Measurements from ENCODE around the gene RAET1E. TPM values are rescaled to one million over a fixed set of nuclear protein-coding genes. Genes with fewer than 3 reads are reported as not detected.

Gene RAET1E
- total RNA-seq, 1 donor from 2014 or later = under 0.01 TPM

DNA sequence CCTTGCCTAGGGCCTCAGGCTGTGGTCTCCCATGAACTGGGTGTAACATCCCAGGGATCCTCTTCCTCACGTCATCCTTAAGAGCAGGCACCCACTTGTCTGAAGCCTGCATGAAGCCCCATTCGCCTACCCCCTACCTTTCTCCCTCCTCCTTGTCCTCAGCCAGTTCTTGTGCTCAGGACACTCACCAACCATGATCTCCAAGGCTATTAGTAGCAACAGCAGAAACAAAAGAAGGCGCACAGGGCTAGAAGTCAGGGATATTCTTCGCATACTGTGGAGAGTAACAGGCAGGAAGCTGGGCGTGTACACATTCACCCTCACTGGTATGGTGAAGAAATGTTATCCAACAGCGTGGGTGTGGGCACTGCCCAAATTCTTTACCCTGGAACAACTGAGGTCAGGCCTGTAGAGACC lies 7.3 kb downstream of the RAET1E start:
- DNase-seq (ENCODE audit: low read depth, low spot score) = no peak

DNA sequence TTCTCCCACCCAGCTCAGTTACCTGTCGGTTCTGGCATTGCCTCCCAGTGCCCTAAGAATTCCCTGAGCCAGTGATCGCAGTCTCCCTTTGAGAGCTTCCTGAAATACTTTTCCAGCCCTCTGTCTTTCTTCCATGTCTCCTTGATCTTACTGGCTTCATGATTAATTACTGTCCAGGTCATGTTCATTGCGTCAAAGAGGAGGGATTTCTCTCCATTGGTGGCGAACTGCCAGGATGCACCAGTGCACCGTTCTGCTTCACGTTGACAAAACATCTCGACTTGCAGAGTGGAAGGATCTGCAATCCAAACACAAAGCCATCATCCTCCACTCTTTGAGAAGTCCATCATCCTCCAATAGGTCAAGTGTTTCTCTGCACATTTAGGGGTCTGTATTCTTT lies 8.6 kb downstream of the RAET1E start:
- no peak for DNase-seq (ENCODE audit: low read depth, low spot score)

DNA sequence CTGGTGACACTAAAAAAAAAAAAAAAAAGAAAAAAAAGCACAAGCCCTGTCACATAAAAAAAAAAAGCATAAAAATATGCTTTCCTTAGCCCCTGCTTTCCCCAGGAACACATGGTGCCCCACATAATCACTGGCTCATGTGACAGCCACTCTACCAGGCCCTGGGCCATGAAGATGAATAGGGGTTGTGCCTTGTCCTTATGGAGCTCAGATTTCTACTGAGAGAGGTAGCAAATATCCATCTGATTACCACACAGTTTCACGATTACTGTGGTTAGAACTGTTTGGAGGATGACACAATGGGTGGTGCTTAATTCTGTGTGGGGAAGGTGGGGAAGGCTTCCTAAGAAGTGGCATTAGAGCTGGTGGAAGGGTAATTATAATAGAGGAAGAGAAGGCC lies 9.3 kb downstream of the RAET1E start:
- no peak for DNase-seq (ENCODE audit: low read depth, low spot score)

DNA sequence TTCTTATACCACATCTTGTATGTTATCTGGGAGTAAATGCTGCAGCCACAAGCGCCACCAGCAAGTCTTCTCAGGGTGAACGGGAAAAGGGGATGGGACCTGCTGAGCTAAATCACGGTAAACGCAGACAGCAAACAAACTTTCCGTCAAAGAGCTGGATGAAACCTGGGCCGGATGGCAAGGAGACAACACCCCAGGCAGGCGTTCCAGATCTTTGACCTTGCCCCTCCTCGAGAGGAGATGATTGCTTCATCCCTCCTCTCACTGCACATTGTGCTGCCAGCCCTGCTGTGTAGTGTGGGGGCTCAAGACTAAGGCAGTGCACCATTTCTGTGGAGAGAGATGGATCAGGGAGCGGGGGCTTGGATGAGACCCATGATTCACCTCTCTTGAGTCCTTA lies 9.8 kb downstream of the RAET1E start:
- no peak for DNase-seq (ENCODE audit: low read depth, low spot score)

DNA sequence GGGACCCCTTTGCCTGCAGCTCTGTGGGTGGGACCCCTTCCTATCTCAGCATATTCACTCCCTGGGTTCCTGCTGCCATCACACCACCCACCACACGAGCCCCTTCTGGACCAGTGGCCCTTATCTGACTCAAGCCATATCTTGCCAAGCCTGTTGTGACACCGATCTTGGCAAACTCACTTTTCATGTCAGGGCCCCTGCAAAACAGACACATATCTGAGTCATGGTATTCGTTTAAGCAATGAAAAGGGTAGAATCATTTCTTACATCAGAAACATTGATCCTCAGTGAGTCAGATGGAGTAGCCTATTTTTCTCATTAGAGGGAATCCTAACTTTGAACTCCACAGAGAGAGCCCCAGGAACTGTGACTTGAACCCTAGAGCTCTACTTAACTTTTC lies 10.6 kb downstream of the RAET1E start:
- no peak for DNase-seq (ENCODE audit: low read depth, low spot score)

DNA sequence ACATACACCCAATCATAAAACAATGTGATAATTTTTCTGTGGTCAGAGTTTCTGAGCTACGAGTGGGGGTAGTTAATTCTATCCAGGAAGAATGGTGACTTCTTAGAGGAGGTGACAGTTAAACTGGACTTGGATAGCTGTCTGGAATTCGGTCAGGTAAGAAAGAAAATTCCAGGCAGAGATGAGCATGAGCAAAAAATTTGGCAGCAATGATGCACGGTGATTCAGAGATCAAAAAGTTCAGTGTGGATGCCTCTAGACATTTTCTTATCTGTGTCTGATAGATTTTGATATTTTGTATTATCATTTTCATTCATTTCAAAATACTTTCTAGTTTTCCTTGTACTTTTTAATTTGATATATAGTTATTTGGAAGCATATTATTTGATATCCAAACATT lies 12.0 kb downstream of the RAET1E start:
- DNase-seq (ENCODE audit: low read depth, low spot score) = no peak

DNA sequence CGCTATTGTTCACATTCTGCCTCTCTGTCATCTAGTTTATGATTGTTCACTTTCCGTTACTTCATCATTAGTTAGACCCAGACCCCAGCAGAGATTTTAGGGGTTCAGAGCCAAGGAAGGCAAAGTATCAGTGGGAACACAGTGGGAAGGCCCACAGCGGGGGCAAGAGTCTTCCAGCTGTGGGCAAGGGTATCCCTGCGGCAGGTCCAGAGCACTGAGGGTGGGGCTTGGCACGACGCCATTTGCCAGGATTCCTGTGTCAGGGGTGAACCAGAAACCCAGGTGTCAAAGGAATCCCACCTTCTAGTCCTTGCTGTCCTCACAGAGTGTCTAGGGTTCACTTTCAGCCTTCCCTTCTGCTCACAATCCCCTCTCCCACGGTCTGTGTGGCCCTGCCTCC lies 13.3 kb downstream of the RAET1E start:
- no peak for DNase-seq (ENCODE audit: low read depth, low spot score)

DNA sequence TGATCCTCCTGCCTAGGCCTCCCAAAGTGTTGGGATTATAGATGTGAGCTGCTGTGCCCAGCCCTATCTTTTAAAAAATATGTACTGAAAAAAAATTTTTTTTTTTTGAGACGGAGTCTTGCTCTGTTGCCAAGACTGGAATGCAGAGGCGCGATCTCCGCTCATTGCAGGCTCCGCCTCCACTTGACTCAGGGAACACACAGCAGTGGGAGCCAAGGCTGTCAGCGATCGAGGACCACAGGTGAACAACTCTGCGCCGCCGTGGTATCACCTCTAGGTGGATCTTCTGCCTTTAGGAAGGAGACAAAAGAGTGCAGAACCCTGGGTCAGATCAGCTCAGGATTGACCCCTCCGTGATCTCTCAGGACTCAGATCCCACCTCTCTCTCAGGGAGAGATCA lies 13.7 kb downstream of the RAET1E start:
- no peak for DNase-seq (ENCODE audit: low read depth, low spot score)

DNA sequence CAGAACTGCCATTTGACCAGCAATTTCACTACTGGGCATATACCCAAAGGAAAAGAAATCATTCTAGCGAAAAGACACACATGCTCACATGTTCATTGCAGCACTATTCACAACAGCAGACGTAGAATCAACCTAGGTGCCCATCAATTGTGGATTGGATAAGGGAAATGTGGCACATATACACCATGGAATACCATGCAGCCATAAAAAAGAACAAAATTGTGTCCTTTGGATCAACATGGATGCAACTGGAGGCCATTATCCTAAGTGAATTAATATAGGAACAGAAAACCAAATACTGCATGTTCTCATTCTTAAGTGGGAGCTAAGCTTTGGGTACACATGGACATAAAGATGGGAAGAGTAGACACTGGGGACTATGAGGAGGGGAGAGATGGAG lies 16.1 kb downstream of the RAET1E start:
- DNase-seq (ENCODE audit: low read depth, low spot score) = no peak

DNA sequence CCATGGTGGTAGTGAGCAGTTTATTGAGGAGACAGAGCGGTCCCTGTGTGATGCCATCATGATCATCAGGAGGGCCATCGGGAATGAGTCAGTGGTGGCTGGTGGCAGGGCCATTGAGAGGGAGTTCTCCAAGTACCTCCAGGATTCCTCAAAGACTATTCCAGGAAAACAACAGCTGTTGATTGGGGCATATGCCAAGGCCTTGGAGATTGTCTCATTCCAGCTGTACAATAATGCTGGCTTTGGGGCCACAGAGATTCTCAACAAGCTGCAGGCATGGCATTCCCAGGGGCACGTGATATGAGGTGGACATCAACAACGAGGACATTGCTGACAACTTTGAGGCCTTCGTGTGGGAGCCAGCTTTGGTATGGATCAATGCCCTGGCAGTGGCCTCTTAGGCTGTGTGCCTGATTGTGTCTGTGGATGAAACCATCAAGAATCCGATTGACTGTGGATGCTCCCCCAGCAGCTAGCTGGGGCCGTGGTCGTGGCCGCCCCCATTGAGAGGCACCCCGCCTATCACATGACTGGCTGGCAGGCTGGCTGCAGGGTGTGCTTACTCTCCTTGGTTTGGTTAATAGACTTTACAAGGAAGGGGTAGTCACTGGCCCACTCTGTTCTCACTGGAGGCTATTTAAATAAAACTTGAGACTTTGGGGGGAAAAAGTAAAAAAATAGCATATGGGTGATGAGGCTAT lies 16.7 kb downstream of the RAET1E start:
- no peak for DNase-seq (ENCODE audit: low read depth, low spot score)

DNA sequence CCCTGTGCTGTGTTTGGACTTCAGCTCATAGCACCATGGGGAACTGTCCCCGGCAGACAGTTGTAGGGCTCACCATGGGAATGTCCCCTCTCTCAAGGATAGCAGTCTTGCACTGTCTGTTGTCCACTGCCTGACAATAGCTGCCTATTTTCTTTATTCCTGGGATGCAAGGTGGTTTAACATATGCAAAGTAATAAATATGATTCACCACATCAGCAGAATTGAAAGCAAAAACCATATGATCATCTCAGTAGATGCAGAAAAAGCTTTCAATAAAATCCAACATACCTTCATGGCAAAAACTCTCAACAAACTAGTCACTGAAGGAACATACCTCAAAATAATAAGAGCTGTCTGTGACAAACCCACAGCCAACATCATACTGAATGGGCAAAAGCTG lies 20.3 kb downstream of the RAET1E start:
- DNase-seq (ENCODE audit: low read depth, low spot score) = no peak

DNA sequence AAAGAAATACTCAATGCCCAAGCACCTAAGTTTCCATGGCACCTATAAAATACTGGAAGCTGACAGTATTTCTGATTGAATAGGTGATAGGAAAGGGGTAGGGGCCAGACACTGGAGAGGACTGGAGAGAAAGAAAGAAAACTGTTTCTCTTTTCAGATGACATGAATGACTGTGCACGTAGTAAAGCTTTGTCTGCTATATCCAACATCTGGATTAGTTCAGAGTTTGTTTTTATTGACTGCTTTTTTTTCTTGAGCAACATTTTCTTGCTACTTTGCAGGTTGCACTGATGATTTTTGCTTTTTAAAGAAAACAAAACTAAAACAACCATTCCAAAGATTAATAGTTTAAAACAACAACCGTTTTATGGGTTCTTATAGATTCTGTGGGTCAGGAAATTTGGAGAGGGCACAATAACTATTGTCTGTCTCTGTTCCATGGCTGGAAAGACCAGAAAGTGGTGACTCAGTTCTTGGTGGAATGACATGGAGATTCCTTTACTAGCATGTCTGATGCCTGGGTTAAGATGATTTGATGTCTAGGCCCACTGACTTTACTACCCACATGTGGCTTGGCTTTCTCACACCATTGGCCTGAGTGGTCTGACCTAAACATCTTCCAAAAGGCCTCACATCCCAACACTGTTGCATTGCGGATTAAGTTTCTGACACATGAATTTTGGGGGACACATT lies 21.5 kb downstream of the RAET1E start:
- no peak for DNase-seq (ENCODE audit: low read depth, low spot score)

DNA sequence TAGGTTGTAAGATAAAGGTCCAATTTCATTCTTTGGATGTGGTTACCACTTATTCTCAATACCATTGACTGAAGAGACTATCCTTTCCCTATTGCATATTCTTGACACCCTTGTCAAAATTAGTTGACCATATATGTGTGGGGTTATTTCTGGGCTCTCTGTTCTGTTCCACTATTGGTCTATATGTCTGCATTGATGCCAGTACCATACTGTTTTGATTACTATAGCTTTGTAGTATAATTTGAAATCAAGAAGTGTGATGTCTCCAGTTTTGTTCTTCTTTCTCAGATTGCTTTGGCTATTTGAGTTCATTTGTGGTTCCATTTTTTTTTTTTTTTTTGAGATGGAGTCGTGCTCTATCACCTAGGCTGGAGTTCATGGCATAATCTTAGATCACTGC lies 25.7 kb downstream of the RAET1E start:
- no peak for DNase-seq (ENCODE audit: low read depth, low spot score)

DNA sequence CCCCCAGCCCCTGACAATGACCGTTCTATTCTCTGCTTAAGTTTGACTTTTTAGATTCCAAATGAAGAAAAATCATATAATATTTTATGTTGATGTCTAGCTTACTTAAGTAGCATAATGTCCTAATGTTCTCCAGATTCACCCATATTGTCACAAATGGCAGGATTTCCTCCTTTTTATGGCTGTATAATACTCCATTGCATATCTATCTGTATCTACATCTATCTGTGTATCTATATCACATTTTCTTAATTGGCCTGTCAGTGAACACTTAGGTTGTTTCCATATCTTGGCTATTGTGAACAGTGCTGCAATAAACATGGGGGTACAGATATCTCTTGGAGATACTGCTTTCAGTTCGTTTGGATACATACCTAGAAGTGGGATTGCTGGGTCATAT lies 26.7 kb downstream of the RAET1E start:
- DNase-seq (ENCODE audit: low read depth, low spot score) = no peak

DNA sequence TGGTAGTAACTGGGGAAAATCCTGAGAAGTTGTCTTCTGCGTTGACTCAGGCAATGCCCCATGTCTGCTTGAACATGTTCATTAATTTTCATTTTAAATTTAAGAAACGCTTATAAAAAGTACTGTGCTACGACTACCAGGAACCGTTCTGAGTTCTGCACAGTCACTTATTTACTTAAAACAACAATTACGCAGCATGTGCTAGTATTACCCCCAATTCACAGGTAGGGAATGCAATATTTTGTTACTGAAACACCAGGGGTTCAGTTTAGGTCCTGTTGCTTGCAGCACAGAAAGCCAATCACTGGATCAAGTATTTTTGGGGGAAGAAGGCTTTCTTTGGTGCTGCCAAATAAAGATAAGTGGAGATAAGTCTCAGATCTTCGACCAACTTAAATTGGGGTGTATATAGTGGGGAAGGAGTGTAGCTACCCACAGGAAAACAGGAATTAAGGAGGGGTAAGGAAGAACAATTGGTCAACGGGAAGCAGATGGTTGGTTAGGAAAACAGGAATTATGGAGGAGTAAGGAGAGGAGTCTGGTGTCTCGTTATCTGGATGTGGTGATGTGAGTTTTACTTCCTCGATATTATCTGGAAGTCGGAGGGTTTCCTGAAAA lies 28.5 kb downstream of the RAET1E start:
- no peak for DNase-seq (ENCODE audit: low read depth, low spot score)

DNA sequence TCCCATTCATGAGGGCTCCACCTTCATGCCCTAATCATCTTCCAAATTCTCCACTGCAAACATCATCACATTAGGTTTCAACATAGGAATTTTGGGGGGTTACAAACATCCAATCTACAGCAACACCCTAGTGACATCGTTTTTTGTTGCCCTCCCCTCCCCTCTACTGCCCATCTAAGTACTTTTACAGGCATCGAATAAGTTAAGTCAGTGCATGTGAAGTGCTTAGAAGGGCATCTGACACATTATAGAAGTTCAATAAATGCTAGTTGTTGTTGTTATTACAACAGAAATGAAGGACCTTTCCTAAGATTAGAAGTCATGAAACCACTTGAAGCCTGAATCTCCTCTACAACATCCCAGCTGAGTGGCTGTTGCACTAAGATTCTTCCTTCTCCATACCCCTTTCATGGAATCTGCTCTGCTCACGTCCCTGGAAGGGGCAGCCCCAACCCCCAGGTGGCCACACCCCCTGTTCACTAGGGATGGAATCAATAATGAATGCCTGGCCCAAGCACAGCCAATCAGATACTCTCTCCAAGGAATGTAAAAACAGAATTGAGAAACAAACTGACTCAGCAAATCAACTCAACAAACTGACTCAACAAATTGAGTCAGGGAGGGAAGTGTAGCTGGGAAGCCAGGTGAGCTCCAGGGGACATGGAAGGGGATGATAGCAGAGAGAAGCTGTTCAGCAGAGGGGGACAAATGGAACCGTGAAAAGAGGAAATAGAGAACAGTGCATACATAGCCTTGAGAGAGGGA lies 29.9 kb downstream of the RAET1E start:
- no peak for DNase-seq (ENCODE audit: low read depth, low spot score)

DNA sequence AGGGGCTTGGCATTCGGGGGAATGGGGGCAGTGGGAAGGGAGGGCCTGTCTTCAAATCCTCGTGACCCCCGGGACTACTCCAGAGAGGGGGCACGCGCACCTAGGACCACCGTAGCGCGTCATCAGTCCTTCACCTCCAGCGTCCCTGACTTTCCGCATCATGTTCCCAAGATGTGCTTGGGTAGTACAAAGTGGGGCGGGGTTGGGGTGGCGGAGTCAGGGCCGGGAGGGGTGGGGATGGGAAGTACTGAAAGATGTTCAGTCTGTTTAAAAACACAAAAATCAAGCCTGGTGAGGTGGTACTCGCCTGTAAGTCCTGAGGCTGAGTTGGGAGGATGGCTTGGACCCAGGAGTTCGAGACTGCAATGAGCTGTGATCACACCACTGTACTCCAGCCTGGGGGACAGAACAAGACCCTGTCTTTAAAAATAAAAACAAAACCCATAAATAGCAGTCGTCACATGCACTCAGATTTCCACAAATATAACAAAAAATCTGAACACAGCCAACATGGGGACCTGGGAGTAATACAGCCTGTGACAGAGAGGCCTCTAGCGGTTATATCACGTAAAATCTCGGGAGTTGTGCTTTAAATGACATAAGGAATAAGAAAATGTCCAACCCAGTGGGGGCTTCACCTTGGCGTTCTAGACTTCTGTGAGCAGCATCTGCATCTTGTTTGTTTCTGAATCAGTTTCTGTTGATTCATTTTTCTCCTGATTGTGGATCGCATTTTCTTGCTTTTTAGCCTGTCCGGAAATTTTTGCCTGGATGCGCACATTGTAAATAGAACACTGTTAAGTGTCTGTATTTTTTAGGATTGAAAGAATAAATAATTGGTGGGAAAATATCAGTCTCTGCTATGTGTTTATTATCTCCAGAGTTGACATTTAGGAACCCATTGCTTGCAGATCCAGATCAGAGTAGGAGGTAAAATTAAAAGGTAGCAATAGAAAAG lies 33.1 kb downstream of the RAET1E start:
- DNase-seq (ENCODE audit: low read depth, low spot score) = no peak

DNA sequence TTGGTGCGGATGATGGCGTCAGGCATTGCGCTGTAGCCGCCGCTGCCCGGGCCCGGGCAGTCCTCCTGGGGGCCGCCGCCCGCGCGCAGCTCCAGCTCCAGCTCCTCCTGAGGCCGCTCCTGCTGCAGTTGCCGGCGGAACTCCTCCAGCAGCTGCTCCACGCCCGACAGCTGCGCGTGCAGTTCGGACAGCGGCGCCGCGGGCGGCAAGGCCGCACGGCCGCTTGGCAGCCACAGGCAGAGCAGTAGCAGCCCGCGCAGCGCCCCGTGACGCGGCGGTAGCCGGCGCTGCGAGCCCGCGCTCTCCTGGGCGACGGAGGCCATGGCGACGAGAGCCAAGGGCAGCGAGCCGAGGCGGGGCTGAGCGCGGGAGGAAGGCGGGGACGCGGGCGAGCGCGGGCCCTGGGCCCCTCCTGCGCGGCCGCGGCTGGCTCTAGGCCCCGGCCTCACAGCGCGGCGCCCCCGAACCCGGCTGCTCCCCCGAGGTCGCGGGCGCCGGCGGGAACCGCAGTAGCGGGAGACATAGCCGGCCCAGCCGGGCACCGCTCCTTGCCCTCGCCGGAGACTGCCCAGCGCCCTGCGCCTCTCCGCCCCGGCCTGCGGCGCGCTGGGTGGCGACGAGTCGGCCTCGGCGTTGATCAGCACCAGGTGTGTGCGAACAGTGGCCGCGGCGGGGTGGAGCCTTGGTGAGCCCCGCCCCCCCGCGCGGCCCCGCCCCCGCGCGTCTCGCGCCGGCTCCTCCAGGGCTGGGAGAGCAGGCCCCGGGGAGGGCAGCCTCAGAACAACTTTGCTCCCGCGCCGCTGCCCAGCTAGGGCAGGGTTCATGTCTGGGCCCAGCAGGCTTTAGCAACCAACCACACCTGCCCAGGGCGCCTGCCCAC lies 34.0 kb downstream of the RAET1E start, which contains the start of gene LRP11:
Gene LRP11 (minus strand): TSS at position 662 of the 880 bp plus-strand sequence. CDS start 339 bp downstream, at position 323.
- DNase-seq (ENCODE audit: low read depth, low spot score) = no peak

DNA sequence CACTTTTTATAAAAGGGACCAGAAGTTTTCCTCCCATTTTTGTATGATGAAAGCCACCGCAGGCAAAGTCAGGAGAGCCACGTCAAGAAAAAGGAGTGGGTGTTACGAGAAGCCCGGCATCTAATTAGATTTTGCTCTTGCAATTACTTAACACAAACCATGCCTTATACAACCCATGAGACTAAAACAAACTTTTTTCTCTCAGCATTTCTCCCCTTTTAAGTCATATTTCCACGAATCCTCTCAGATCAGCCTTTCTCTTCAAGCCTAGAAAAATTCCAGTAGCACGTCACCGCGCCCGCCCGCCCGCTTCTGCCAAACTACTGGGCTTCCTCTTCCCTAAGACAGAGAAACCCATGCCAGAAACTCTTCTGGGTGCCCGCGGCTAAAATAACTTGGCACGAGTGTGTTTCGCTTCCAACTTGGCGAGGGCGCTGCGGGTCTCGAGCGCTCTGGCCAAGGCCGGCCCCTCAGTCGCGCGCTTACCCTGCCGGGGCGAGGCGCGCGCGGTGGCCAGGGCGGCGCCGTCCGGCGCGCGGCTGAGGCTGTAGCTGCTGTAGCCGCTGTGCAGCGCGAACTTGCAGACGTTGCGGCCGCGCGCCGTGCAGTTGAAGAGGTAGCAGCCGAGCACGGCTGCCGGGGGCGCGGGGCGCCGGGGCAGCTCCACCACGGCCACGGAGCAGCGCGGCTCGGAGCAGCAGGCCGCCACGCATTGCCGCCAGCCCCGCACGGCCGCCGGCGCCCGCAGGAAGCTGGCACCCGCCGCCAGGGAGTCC lies 34.8 kb downstream of the RAET1E start:
- no peak for DNase-seq (ENCODE audit: low read depth, low spot score)

Data from pulmonary artery endothelial cell (primary cell).